Smooth muscle cell (in vitro differentiated cells): ENCODE results near the gene ANO1. TPM values are rescaled to one million over a fixed set of nuclear protein-coding genes. Genes with fewer than 3 reads are reported as not detected.
"Not testable (repeated sequence)": the region's sequence is repeated elsewhere in the genome, so short reads cannot be mapped to it uniquely, and the experiment has no call there.

Experiments
- DNase-seq: peaks from one replicate; lab custom pipeline; 2025; ENCODE audit not compliant: unreplicated experiment; lab: John Stamatoyannopoulos, UW
- H2AFZ ChIP-seq: fragments of 200-600 bp; sonication (generic); 2 replicates; pipeline ENCODE4 v1.6.0; 2016; ENCODE audit warnings: antibody characterized with exemption, low read depth, mild to moderate bottlenecking
- H3F3A ChIP-seq: fragments of 200-600 bp; sonication (generic); 2 replicates; pipeline ENCODE4 v1.6.0; 2017; ENCODE audit warnings: antibody characterized with exemption, low read depth
- H3K27ac ChIP-seq: fragments of 200-600 bp; sonication (generic); 2 replicates; pipeline ENCODE4 v1.5.1; 2016; ENCODE audit warnings: low read depth, mild to moderate bottlenecking
- H3K27me3 ChIP-seq: fragments of 200-600 bp; sonication (generic); 2 replicates; pipeline ENCODE4 v1.6.1; 2016; ENCODE audit warnings: low read depth, mild to moderate bottlenecking
- H3K36me3 ChIP-seq: fragments of 200-600 bp; sonication (generic); 2 replicates; pipeline ENCODE4 v1.5.1; 2016; ENCODE audit warnings: low read depth
- H3K4me1 ChIP-seq: fragments of 200-600 bp; sonication (generic); 2 replicates; pipeline ENCODE4 v1.5.1; 2016; ENCODE audit warnings: low read depth
- H3K4me2 ChIP-seq: fragments of 200-600 bp; sonication (generic); 2 replicates; pipeline ENCODE4 v1.6.0; 2016; ENCODE audit warnings: mild to moderate bottlenecking
- H3K4me3 ChIP-seq: fragments of 200-600 bp; sonication (generic); 2 replicates; pipeline ENCODE4 v1.5.1; 2016; ENCODE audit warnings: mild to moderate bottlenecking
- H3K79me2 ChIP-seq: fragments of 200-600 bp; sonication (generic); 2 replicates; pipeline ENCODE4 v1.6.0; 2016; ENCODE audit warnings: low read depth, mild to moderate bottlenecking
- H3K9ac ChIP-seq: fragments of 200-600 bp; sonication (generic); 2 replicates; pipeline ENCODE4 v1.6.0; 2016; ENCODE audit warnings: low read depth
- H3K9me3 ChIP-seq: fragments of 200-600 bp; sonication (generic); replicated peaks from 2 replicates; pipeline ENCODE4 v1.5.1; 2016; ENCODE audit warnings: low read depth
- H4K20me1 ChIP-seq: fragments of 200-600 bp; sonication (generic); 2 replicates; pipeline ENCODE4 v1.6.0; 2016; ENCODE audit warnings: low read depth
- CTCF ChIP-seq: fragments of 200-600 bp; sonication (generic); IDR thresholded peaks from 2 replicates; pipeline ENCODE4 v1.5.1; 2017; ENCODE audit warnings: borderline replicate concordance, mild to moderate bottlenecking, antibody characterized with exemption; ENCODE audit not compliant: insufficient read depth, poor library complexity, severe bottlenecking
- WGBS: methylation state at CpG from one replicate; pipeline ENCODE4 v1.1.7; 2016; ENCODE audit warnings: low lambda C conversion rate; 5-methylcytosine and 5-hydroxymethylcytosine counted together
- polyA plus RNA-seq: library from polyadenylated mRNA; unstranded; fragments of >200 nt; fragmentation: Nextera tagmentation; extraction: Ambion mirVana; gene quantifications from 2 replicates; pipeline ENCODE4 v1.2.1, GENCODE V29; 2016
- total RNA-seq: library from RNA; depleted of rRNA; stranded (reverse); fragments of >200 nt; gene quantifications from 2 replicates; pipeline ENCODE4 v1.2.3, GENCODE V29; 2014

Gene ANO1
- total and polyA plus RNA-seq, 2 experiments from 2014 or later = 93.4 to 133 TPM

DNA sequence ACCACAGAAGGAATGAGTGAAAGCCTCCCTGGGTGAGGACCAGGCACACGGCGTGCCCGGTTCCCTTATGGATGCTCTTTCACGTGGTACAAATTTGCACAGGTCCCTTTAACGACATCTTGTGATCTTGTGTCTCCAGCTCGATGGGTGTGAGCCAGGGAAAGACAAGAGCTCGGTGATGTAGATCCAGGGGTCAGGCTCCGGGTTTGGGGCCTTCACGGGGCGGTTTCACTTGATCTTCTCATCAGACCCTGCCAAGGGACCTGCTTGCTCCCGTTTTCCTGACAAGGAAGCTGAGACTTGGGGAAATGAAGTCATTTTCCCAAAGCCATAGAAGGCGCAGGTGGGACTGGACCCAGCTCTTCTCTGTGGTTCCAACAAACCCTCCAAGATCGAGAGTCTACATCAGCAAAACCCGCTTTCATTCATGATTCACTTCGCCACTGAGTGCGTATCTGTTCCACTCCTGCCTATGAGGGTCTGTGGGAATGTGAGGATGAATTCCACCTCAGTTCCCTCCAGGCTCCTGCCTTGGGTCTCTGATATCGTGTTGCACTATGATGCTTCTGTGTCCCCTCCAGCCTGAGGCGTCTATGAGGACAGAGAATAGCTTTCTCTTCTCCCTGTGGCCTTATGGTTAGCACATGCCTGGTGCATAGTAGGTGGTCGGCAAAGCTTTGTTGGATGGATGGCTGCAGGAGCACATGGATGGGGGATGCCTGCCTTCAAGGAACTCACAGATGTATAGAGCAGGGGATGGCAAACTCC lies 45.0 kb upstream of the ANO1 start:
- Histone ChIP-seq H3K4me3 (no peak overlapping the region), H3K36me3 (no peaks in the 10 kb centered on the region), H4K20me1 (no peaks in the 10 kb centered on the region), H2AFZ (no peak overlapping the region), H3F3A (no peaks in the 10 kb centered on the region), H3K9ac (no peak overlapping the region), H3K9me3 (no peaks in the 10 kb centered on the region), H3K27me3 (no peaks in the 10 kb centered on the region), H3K4me1 (no peaks in the 10 kb centered on the region), H3K4me2 (no peak overlapping the region), H3K79me2 (no peaks in the 10 kb centered on the region), H3K27ac (no peak overlapping the region)
- TF ChIP-seq CTCF = no peak
- WGBS = 94% methylated on average over 19 of the region's 19 CpGs
- DNase-seq = no peak

DNA sequence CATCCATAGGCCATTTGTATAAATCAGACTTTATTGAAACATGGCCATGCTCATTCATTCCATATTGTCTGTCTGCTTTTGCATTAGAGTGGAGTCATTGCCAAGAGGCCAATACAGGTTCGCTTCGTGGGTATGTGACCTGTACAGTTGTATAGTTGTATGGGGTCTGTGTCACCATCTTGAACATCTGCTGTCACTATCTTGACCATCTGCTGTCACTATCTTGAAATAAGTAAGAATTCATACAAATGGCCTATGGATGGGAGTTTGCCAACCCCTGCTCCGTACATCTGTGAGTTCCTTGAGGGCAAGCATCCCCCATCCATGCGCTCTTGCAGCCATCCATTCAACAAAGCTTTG lies 44.4 kb upstream of the ANO1 start:
- no peaks in the 10 kb centered on the region for H3F3A ChIP-seq
- 98% methylated on average over 4 of the region's 4 CpGs for whole genome bisulfite sequencing
- no peaks in the 10 kb centered on the region for H3K36me3 ChIP-seq
- no peaks in the 10 kb centered on the region for H3K27me3 ChIP-seq
- H3K9me3 ChIP-seq = no peaks in the 10 kb centered on the region
- DNase-seq = no peak
- no peak overlapping the region for H3K4me2 ChIP-seq
- H3K4me1 ChIP-seq = no peaks in the 10 kb centered on the region
- H3K79me2 ChIP-seq = no peaks in the 10 kb centered on the region
- no peaks in the 10 kb centered on the region for H4K20me1 ChIP-seq
- no peak for TF ChIP-seq CTCF
- H3K4me3 ChIP-seq = no peak overlapping the region
- no peak overlapping the region for H3K27ac ChIP-seq
- H3K9ac ChIP-seq = no peak overlapping the region
- no peak overlapping the region for H2AFZ ChIP-seq

DNA sequence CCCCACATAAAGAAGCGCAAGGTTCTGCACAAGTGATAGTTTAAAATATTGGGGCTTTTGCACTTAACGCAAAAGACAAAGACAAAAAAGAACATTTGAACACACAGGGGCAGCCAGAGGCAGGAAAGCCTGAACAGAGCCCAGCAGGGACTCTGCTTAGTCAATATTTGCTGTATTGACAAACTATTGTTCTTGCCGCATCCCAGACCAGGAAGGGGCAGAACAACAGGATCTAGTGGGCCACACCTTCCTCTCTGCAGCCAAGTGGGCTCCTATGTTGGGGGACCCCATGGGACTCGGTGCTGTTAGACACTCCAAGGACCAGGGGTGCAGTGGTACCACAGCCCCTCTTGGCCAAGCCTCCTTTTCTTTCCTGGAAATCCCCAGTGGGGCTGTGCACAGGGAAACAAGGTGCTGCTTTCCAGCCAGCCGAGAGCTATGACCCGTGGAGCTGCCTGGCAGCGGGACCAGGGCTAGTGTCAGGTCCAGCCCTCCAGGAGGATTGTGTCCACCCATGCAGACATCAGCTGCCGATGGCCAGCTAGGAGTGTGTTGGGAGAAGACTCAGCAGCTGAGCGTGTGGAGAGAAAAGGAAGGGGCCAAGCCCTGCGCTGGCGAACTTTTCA lies 43.3 kb upstream of the ANO1 start:
- H3K9me3 ChIP-seq = no peaks in the 10 kb centered on the region
- H3K4me3 ChIP-seq = no peak overlapping the region
- no peaks in the 10 kb centered on the region for H4K20me1 ChIP-seq
- no peaks in the 10 kb centered on the region for H3K36me3 ChIP-seq
- 88% methylated on average over 11 of the region's 11 CpGs for WGBS
- H3K79me2 ChIP-seq = no peaks in the 10 kb centered on the region
- no peak for TF ChIP-seq CTCF
- no peak for DNase-seq
- no peak overlapping the region for H3K4me2 ChIP-seq
- H2AFZ ChIP-seq = no peak overlapping the region
- no peak overlapping the region for H3K9ac ChIP-seq
- no peaks in the 10 kb centered on the region for H3K4me1 ChIP-seq
- no peaks in the 10 kb centered on the region for H3F3A ChIP-seq
- H3K27ac ChIP-seq = no peak overlapping the region
- H3K27me3 ChIP-seq = no peaks in the 10 kb centered on the region

GRCh38 chr11:70035665-70036064 lies 42.5 kb upstream of the ANO1 start:
- not testable (repeated sequence) for H3K27ac ChIP-seq, H2AFZ ChIP-seq, H3K79me2 ChIP-seq, H3K4me2 ChIP-seq, H3F3A ChIP-seq, H3K27me3 ChIP-seq, H3K4me1 ChIP-seq, H3K9me3 ChIP-seq, DNase-seq, H3K36me3 ChIP-seq, H4K20me1 ChIP-seq, H3K9ac ChIP-seq, H3K4me3 ChIP-seq
- 94% methylated on average over 2 of the region's 2 CpGs for WGBS
